Stimulated activated effector memory CD8-positive, alpha-beta T cell treated with anti-CD3 and anti-CD28 coated beads, Interleukin-12 subunit alpha, Interleukin-12 subunit beta, amount 100 ng/mL, for 72 hours (primary cell): ENCODE measurements around the gene NFE2L3.
"Not testable (repeated sequence)": the region's sequence is repeated elsewhere in the genome, so short reads cannot be mapped to it uniquely, and the experiment has no call there.

ENCODE experiments used
- ATAC-seq: fragments of 150-1000 bp; cut with Tn5 transposase; 2 replicates; pipeline ENCODE4 v1.10.0; 2021
- DNase-seq, 2 donors: peaks; one replicate each; pipeline ENCODE4 v3.0.0; 2021 to 2022; ENCODE audit warnings: low spot score in 2 of 2
- H3K27ac Mint-ChIP-seq: one replicate; pipeline ENCODE4 v1.8.0; 2022; ENCODE audit warnings: mild to moderate bottlenecking, mixed read lengths
- H3K36me3 Mint-ChIP-seq: one replicate; pipeline ENCODE4 v1.8.0; 2022; ENCODE audit warnings: mild to moderate bottlenecking, mixed read lengths
- H3K4me1 Mint-ChIP-seq: one replicate; pipeline ENCODE4 v1.8.0; 2022; ENCODE audit warnings: mixed read lengths
- H3K4me3 Mint-ChIP-seq: one replicate; pipeline ENCODE4 v1.8.0; 2022; ENCODE audit warnings: mild to moderate bottlenecking, mixed read lengths
- H3K9me3 Mint-ChIP-seq: one replicate; pipeline ENCODE4 v1.8.0; 2022; ENCODE audit warnings: mixed read lengths

The NFE2L3 gene

GRCh38 chr7:26153823-26154783 is 2.1 kb downstream of the NFE2L3 start:
- H3K4me3 Mint-ChIP-seq = peak overlapping the region; percentile 98
- peaks cover 33% of the 10 kb centered on the region for H3K36me3 Mint-ChIP-seq
- no peaks in the 10 kb centered on the region for H3K9me3 Mint-ChIP-seq
- ATAC-seq (peak; percentile 38), DNase-seq (peak in 1 of 2 donors; percentile 63)
- peaks cover 77% of the 10 kb centered on the region for H3K4me1 Mint-ChIP-seq
- H3K27ac Mint-ChIP-seq = peak overlapping the region; percentile 72

GRCh38 chr7:26155531-26156375 is 3.8 kb downstream of the NFE2L3 start:
- H3K27ac Mint-ChIP-seq = peak overlapping the region; percentile 72

GRCh38 chr7:26156451-26157420 is 4.7 kb downstream of the NFE2L3 start:
- peak; percentile 69 for ATAC-seq
- H3K27ac Mint-ChIP-seq = peak overlapping the region; percentile 72
- no peaks in the 10 kb centered on the region for H3K9me3 Mint-ChIP-seq
- H3K4me3 Mint-ChIP-seq = peak overlapping the region; percentile 98
- peaks cover 75% of the 10 kb centered on the region for H3K4me1 Mint-ChIP-seq
- DNase-seq = peak in 1 of 2 donors; percentile 74
- H3K36me3 Mint-ChIP-seq = peaks cover 39% of the 10 kb centered on the region

More at GRCh38 chr7:26155531-26156375, 3.8 kb downstream of the NFE2L3 start:
- DNase-seq = no peak
- no peak for ATAC-seq
- Mint-ChIP-seq H3K9me3 (no peaks in the 10 kb centered on the region), H3K4me3 (peak overlapping the region; percentile 98), H3K4me1 (peaks cover 85% of the 10 kb centered on the region), H3K36me3 (peaks cover 35% of the 10 kb centered on the region)

- H3K4me1 Mint-ChIP-seq = peaks cover 72% of the 10 kb centered on the region
- H3K4me3 Mint-ChIP-seq = peak overlapping the region; percentile 98
- H3K27ac Mint-ChIP-seq = peak overlapping the region; percentile 72
- H3K36me3 Mint-ChIP-seq = peaks cover 41% of the 10 kb centered on the region
- ATAC-seq (no peak), DNase-seq (no peak)
- no peaks in the 10 kb centered on the region for H3K9me3 Mint-ChIP-seq
Observed at GRCh38 chr7:26157520-26158105, 5.6 kb downstream of the NFE2L3 start.

GRCh38 chr7:26159243-26159642 is 7.2 kb downstream of the NFE2L3 start:
- no peak for ATAC-seq
- H3K4me3 Mint-ChIP-seq = no peak overlapping the region
- H3K9me3 Mint-ChIP-seq = no peaks in the 10 kb centered on the region
- peak overlapping the region; percentile 72 for H3K27ac Mint-ChIP-seq
- H3K4me1 Mint-ChIP-seq = peaks cover 65% of the 10 kb centered on the region
- peaks cover 33% of the 10 kb centered on the region for H3K36me3 Mint-ChIP-seq
- DNase-seq = no peak

GRCh38 chr7:26160896-26161295 is 8.9 kb downstream of the NFE2L3 start:
- Mint-ChIP-seq H3K4me1 (peaks cover 50% of the 10 kb centered on the region), H3K4me3 (no peak overlapping the region), H3K27ac (no peak overlapping the region), H3K9me3 (no peaks in the 10 kb centered on the region), H3K36me3 (peaks cover 29% of the 10 kb centered on the region)
- ATAC-seq (no peak), DNase-seq (no peak)

GRCh38 chr7:26162431-26162830 is 10.4 kb downstream of the NFE2L3 start:
- peaks cover 24% of the 10 kb centered on the region for H3K36me3 Mint-ChIP-seq
- H3K4me3 Mint-ChIP-seq = no peak overlapping the region
- ATAC-seq = no peak
- no peak for DNase-seq
- no peaks in the 10 kb centered on the region for H3K9me3 Mint-ChIP-seq
- H3K4me1 Mint-ChIP-seq = peaks cover 52% of the 10 kb centered on the region
- no peak overlapping the region for H3K27ac Mint-ChIP-seq

- Mint-ChIP-seq H3K36me3 (peaks cover 14% of the 10 kb centered on the region), H3K4me1 (peaks cover 45% of the 10 kb centered on the region)
- not testable (repeated sequence) for DNase-seq, H3K9me3 Mint-ChIP-seq, ATAC-seq, H3K4me3 Mint-ChIP-seq, H3K27ac Mint-ChIP-seq
Observed at GRCh38 chr7:26163804-26164203, 11.8 kb downstream of the NFE2L3 start.

GRCh38 chr7:26165950-26166683 is 14.1 kb downstream of the NFE2L3 start:
- H3K36me3 Mint-ChIP-seq = peaks cover 18% of the 10 kb centered on the region
- H3K4me3 Mint-ChIP-seq = peak overlapping the region; percentile 58
- peak overlapping the region; percentile 92 for H3K27ac Mint-ChIP-seq
- peaks cover 31% of the 10 kb centered on the region for H3K4me1 Mint-ChIP-seq
- no peak for DNase-seq
- no peaks in the 10 kb centered on the region for H3K9me3 Mint-ChIP-seq
- ATAC-seq = no peak

- Mint-ChIP-seq H3K9me3 (no peaks in the 10 kb centered on the region), H3K4me1 (peaks cover 31% of the 10 kb centered on the region), H3K27ac (peak overlapping the region; percentile 92), H3K36me3 (peaks cover 24% of the 10 kb centered on the region), H3K4me3 (peak overlapping the region; percentile 58)
- ATAC-seq = peak; percentile 93
- DNase-seq = peak in 1 of 2 donors; percentile 62
Observed at GRCh38 chr7:26166684-26167266, 14.8 kb downstream of the NFE2L3 start.

- peaks cover 29% of the 10 kb centered on the region for H3K36me3 Mint-ChIP-seq
- peaks cover 31% of the 10 kb centered on the region for H3K4me1 Mint-ChIP-seq
- H3K27ac Mint-ChIP-seq = peak overlapping the region; percentile 92
- no peak for DNase-seq
- no peaks in the 10 kb centered on the region for H3K9me3 Mint-ChIP-seq
- H3K4me3 Mint-ChIP-seq = peak overlapping the region; percentile 58
- peak; percentile 89 for ATAC-seq
Observed at GRCh38 chr7:26167303-26167934, 15.4 kb downstream of the NFE2L3 start.

- Mint-ChIP-seq H3K4me1 (peaks cover 24% of the 10 kb centered on the region), H3K9me3 (no peaks in the 10 kb centered on the region), H3K4me3 (no peak overlapping the region), H3K27ac (no peak overlapping the region), H3K36me3 (peaks cover 29% of the 10 kb centered on the region)
- DNase-seq (no peak), ATAC-seq (no peak)
Observed at GRCh38 chr7:26168458-26169023, 16.5 kb downstream of the NFE2L3 start.

GRCh38 chr7:26169271-26169670 is 17.3 kb downstream of the NFE2L3 start:
- peaks cover 32% of the 10 kb centered on the region for H3K4me1 Mint-ChIP-seq
- no peak overlapping the region for H3K4me3 Mint-ChIP-seq
- ATAC-seq = no peak
- H3K9me3 Mint-ChIP-seq = no peaks in the 10 kb centered on the region
- no peak overlapping the region for H3K27ac Mint-ChIP-seq
- H3K36me3 Mint-ChIP-seq = peaks cover 37% of the 10 kb centered on the region
- no peak for DNase-seq
